Astrocyte of the spinal cord (primary cell): ENCODE data around the gene GRB10.
A peak's percentile ranks its signal among the peaks of the same experiment; 100 is the strongest.

Source experiments
- DNase-seq: peaks from one replicate; pipeline ENCODE4 v3.0.0; 2011; ENCODE audit warnings: low read depth, low spot score
- H3K4me3 ChIP-seq: 2 replicates; pipeline ENCODE4 v1.5.1; 2011; ENCODE audit warnings: low read depth, mild to moderate bottlenecking, low read length, moderate library complexity
- in situ Hi-C: cut with HindIII; loops from 2 replicates; pipeline ENCODE4 v1.10.0; 2017; ENCODE audit warnings: low sequenced_read_pairs
- TF ChIP-seq, protein P1 (sequence below): IDR thresholded peaks from 2 replicates; pipeline ENCODE4 v1.5.1; 2012; ENCODE audit warnings: low read depth, mild to moderate bottlenecking, low read length, inconsistent platforms

GRB10 gene

DNA sequence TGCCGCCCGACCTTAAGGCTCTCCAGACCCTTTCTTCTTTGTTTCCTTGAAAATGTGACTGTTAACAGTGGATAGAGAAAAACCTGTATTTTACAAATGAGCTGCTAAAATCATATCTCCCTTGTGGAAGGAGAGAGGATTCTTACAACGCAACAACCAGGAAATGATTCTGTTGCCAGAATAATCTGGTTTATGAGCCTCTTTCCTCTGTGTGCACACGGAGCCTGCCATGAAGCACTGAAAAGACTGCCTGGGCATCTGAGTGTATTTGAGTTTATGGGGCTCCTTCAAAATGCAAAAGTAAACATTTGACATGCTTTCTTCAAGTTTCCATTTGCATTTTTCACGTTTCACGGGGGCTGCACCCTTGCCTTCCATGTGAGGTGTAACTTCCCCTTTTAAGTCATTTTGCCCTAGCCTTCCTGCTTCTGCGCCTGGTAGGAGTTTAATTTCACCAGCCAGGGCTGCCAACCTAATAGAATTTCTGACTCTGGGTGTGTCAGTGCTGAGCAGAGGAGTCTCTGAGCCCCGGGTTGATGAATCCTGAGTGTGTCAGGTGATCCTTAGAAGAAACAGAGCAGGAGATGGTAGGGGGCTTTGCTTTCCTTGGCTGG lies 101.2 kb downstream of the GRB10 start:
- TF ChIP-seq, protein P1, sequence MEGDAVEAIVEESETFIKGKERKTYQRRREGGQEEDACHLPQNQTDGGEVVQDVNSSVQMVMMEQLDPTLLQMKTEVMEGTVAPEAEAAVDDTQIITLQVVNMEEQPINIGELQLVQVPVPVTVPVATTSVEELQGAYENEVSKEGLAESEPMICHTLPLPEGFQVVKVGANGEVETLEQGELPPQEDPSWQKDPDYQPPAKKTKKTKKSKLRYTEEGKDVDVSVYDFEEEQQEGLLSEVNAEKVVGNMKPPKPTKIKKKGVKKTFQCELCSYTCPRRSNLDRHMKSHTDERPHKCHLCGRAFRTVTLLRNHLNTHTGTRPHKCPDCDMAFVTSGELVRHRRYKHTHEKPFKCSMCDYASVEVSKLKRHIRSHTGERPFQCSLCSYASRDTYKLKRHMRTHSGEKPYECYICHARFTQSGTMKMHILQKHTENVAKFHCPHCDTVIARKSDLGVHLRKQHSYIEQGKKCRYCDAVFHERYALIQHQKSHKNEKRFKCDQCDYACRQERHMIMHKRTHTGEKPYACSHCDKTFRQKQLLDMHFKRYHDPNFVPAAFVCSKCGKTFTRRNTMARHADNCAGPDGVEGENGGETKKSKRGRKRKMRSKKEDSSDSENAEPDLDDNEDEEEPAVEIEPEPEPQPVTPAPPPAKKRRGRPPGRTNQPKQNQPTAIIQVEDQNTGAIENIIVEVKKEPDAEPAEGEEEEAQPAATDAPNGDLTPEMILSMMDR, result no peak
- H3K4me3 ChIP-seq, result no peak overlapping the region
- in situ Hi-C loops, result no loop called here
- DNase-seq, result no peak

DNA sequence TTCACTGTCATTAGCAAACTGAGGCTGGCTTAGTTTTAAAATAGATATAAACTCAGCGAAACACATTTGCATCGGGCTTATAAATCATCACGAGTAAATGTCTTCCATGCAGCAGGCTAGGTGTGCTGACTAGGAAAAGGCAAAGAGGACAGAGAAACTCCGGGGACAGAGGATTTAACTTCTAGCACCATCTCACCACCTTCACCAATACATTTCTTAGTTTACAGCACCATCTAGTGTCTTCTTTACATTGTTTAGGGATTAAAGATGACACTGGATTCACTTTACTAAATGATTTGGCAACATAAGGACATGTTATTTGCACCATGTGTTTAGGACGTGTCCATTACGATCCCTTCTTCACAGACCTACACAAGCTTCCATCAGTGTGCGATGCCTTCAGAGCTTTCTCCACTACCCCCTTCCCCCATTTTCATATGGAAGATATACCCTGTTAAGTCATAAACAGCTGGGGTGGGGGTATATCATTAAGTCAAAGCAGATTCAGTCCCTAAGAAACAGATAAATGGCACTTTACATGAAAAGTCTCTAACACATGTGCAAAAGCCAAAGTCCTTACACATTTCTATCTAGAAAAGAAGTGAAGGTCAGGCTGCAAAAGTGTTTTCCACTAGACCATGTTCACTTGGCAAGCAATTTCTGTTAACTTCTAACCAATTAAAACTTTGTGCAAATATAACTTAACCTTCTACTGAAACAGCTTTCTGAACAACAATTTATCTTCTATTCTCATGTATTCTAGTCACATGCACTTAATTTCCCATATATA lies 103.3 kb downstream of the GRB10 start:
- H3K4me3 ChIP-seq, result no peak overlapping the region
- TF ChIP-seq, protein P1, result no peak
- in situ Hi-C loops, result no loop called here
- DNase-seq, result peak; percentile 45

DNA sequence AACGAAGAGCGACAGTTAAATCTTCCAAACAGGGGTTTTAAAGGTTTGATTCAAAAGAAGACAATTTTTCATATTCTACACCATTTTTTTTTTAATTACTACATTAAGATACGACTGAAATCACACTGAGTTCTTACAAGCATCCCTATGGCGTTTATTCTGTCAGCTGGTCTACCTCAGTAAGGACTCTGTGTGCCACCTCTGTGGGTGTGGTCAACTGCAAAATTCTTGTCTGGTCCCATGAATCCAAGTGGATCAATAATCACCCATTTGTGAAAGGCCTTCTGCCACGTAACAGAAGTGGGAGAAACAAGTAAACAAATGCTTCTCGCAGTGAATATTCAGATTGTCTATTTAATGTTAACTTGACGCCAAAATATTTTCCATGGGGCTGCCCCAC lies 104.1 kb downstream of the GRB10 start:
- DNase-seq, result no peak
- H3K4me3 ChIP-seq, result no peak overlapping the region
- TF ChIP-seq, protein P1, result no peak
- in situ Hi-C loops, result no loop called here

DNA sequence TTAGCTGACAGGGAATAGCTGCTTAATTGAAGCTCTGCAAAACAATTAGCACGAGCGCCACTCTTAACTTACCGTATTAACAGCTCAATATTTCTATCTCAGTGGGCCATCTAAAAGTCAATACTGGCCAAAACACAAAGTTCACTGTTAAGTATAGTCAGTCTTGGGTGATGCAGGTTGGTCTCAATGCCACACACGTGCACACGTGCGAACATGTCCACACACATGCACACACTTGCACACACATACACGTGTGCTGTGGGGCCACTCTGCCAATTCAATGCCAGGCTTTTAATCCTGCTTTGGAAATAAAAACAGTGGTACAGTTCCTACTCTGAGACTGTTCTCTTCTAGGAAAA lies 105.1 kb downstream of the GRB10 start:
- H3K4me3 ChIP-seq, result no peak overlapping the region
- TF ChIP-seq, protein P1, result no peak
- in situ Hi-C loops, result no loop called here
- DNase-seq, result no peak

DNA sequence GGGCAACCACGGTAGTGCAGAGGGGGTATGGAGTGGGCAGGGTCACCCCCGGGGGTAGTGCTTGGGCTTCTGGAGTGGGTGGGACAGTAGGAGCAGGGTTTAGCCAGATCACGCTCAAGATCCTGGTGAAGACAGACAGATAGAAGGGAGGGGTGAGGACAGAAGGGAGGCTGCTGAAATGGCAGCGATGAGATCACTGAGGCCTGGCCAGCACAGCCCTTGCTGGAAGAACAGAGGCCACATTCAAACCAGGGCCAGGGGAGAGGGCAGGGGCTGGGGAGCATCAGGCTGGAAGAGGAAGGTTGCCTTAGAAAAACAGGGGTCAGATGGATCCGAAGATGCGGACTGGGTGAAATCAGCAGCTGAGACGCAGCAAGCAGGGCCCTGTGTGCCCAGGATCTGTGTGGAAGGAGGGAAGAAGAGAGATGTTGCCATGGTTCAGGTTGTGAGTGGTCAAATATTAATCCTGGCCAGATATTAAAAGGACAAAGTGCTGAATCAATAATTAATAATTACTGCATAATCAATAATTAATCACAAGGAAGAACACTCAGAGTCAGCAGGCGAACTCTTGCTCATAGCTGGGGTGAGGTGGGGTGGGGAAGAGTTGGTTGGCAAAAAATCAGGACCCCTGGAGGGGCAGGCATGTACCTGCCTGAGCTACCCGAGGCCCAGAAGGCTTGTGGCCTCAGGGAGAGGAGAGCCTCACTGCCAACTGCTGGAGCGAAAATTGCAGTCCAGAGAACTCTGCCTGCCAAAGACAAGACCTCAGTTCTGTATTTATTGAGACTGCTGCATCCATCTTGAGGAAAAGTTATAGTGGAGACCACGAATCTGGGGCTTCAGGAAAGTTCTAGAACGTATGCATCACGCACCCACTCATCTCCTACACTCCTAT lies 105.7 kb downstream of the GRB10 start:
- H3K4me3 ChIP-seq, result no peak overlapping the region
- TF ChIP-seq, protein P1, result no peak
- in situ Hi-C loops, result no loop called here
- no peak for DNase-seq

DNA sequence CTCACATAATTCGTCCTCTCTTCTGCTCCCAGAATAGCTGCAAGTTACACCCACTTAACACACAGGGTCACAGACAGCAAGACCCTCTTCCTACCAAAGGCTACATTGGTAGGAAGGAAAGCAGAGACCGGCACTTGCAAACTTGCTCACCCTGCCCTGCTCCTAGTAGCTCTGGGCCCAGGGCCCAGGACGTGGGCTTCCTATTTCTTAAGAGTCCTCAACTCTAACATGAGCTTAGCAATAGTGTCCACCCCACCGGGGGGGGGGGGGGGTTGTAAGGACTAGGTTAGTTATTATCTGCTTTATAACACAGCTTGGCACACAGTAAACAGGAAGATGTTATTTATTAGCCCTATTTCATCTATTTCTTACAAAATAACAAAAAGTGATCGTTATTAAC lies 106.6 kb downstream of the GRB10 start:
- in situ Hi-C loops, result no loop called here
- TF ChIP-seq, protein P1, result no peak
- no peak for DNase-seq
- H3K4me3 ChIP-seq, result no peak overlapping the region
